SU-DHL-6 (cell line): ENCODE results near the gene MAST4.

Experiments used
- CTCF ChIP-seq: fragments of 200-600 bp; sonication (generic); IDR thresholded peaks from one replicate; pipeline ENCODE4 v1.5.1; 2017; ENCODE audit warnings: antibody characterized with exemption, mild to moderate bottlenecking, low read length, moderate library complexity; ENCODE audit not compliant: insufficient read depth, poor library complexity, severe bottlenecking
- EZH2phosphoT487 ChIP-seq: fragments of 200-600 bp; sonication (generic), shearing (Covaris generic); conservative IDR thresholded peaks from 2 replicates; pipeline ENCODE4 v1.6.1; 2018; ENCODE audit warnings: mild to moderate bottlenecking, antibody characterized with exemption, low read length, moderate library complexity, mixed read lengths

DNA sequence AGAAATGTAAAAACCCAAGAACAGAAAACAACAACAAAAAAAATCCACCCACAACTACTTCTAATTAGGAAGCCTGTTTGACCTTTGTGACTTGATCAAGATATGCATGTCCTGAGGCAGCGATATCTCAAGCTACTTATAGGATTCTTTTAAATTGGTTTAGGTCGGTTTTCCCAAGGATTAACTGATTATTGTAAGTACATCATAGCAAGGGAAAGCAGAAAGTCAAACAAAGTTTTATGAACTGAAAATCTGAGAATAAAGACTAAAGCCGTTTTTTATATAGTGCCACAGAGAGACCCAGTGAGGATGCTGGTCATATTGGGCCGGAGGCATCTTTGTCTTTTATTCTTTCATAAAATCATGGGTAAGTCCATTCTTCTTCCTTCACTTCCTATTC lies 528.4 kb downstream of the MAST4 start:
- TF ChIP-seq CTCF (no peak), EZH2phosphoT487 (no peak)
